Measurements from ENCODE around the gene PALLD.

The PALLD gene

GRCh38 chr4:168623484-168623883 lies 126.6 kb downstream of the PALLD start:
- DNase-seq: no peak

GRCh38 chr4:168628251-168628650 lies 131.4 kb downstream of the PALLD start:
- DNase-seq: no peak

GRCh38 chr4:168629566-168629965 lies 132.7 kb downstream of the PALLD start:
- DNase-seq: no peak

- DNase-seq: no peak
Measured at GRCh38 chr4:168630445-168631187, 133.8 kb downstream of the PALLD start.

GRCh38 chr4:168631241-168632162 lies 134.7 kb downstream of the PALLD start:
- DNase-seq: no peak

GRCh38 chr4:168632301-168632725 lies 135.5 kb downstream of the PALLD start:
- DNase-seq: no peak

DNA sequence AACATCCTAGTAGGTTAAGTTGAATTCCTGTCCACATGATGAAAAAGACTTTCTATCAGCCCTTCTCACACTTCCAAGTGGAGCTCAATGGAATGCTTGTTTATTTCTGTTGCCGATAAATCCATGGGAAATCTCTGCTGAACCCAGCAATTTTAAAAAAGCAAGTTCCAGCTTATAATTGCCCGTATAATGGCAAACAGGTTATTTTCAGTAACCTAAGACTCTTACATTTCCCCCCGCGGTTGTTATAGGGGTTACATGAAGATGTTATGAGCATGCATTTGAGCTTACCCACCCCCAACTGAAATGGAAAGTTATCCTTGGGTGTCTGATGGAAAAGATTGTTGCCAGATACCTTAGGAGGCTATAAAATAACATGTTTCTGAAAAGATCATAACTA lies 136.2 kb downstream of the PALLD start:
- DNase-seq: no peak

DNA sequence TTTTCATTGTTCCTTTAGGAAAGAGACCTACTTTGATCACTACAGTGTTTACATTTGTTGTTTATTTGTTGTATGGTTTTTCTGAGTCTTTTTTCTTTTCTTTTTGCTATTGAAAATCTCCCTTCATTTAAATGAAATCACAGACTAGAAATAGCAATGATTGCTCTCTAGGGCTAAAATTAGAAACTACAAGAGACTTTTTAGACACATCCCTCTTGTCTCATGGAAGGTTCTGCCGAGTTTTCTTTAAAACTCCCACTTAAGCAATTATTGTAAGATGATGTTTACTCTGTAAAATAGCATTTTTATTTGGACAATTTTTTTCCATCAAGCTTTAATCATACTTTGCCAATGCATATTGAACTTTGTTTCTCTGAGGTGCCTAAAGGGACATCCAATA lies 136.6 kb downstream of the PALLD start:
- DNase-seq: no peak

- DNase-seq: no peak
Measured at GRCh38 chr4:168634276-168634802, 137.5 kb downstream of the PALLD start.

GRCh38 chr4:168636040-168636439 lies 139.2 kb downstream of the PALLD start:
- no peak for DNase-seq

DNA sequence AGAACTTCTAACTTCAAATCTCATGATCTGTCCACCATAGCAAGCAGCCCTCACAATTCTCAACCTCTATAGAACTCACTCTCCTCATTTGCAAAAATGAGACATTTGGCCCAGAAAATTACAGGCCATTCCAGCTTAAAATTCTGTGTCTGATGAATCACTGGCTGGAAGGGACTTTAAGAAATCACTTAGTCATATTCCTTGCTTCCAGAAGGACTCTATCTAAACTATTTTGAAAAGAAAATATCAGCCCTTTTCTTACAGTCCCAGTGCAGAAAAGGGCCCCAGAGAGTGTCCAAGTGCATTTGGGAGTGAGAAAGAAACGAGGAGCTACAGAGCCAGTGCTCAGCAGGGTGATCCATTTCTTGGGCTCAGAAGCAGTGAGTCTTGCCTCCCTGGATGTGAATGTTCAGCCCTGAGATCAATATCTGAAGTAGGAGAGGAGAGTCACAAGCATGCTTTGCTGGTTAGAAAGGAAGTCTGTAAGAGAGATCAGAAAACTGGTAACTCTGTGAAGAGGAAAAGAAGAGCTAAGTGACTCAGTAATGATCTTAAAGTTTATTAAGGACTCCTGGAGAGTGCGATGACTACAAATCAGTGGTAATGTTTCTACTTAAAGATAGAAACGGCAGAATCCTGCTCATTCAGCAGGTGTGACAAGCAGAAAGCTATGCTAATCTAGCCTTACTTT lies 139.8 kb downstream of the PALLD start:
- DNase-seq: no peak

DNA sequence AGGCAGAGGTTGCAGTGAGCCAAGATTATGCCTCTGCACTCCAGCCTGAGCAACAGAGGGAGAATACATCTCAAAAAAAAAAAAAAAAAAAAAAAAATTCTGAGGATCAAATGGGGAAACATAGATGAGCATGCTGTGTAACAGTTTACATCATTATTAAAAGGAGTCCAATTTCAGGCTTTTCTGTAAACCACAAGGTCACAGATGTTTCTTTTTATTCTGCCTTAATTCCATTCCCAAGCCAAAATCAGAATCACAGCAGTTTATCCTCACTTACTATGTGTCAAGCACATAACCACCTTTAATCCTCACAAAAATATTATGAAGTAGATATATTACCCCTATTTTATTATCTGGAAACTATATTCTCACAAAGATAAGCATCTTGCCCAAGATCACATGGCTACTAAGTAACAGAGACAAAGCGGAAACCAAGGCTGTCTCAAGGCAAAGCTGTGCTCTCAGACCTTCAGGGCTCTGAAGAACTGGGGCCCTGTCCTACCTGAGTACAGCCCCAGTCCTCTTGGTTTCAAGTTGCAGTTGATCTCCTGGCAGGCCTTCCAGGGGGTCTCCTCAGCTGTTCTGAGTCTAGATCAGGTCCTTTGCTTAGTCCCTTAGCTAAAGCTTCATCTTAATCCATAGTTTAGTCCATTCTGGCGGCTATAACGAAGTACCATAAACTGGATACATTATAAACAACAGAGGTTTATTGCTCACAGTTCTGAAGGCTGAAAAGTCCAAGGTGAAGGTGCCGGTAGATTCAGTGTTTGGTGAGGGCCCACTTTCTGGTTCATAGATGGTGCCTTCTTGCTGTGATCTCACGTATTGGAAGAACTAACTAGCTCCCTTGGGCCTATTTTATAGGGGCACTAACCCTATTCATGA lies 141.3 kb downstream of the PALLD start:
- no peak for DNase-seq

GRCh38 chr4:168639914-168640313 lies 143.1 kb downstream of the PALLD start:
- no peak for DNase-seq

- no peak for DNase-seq
Measured at GRCh38 chr4:168641811-168642140, 144.9 kb downstream of the PALLD start.

- DNase-seq: no peak
Measured at GRCh38 chr4:168642591-168642990, 145.7 kb downstream of the PALLD start.

GRCh38 chr4:168643111-168643795 lies 146.4 kb downstream of the PALLD start:
- no peak for DNase-seq

GRCh38 chr4:168643796-168644159 lies 146.9 kb downstream of the PALLD start:
- DNase-seq: no peak

GRCh38 chr4:168646001-168646768 lies 149.3 kb downstream of the PALLD start:
- no peak for DNase-seq

- DNase-seq: no peak
Measured at GRCh38 chr4:168647646-168648375, 151.0 kb downstream of the PALLD start.

- no peak for DNase-seq
Measured at GRCh38 chr4:168648494-168648893, 151.6 kb downstream of the PALLD start.

Measured in activated CD8-positive, alpha-beta memory T cell treated with anti-CD3 and anti-CD28 coated beads, Interleukin-2, amount 50 U/mL, for 4 hours (primary cell).